Activated CD4-positive, alpha-beta T cell treated with anti-CD3 and anti-CD28 coated beads, Interleukin-2, amount 50 U/mL, for 4 hours (primary cell): ENCODE measurements around the gene CDK5RAP2.
A peak's percentile ranks its signal among the peaks of the same experiment; 100 is the strongest.
"Not testable (repeated sequence)": the region's sequence is repeated elsewhere in the genome, so short reads cannot be mapped to it uniquely, and the experiment has no call there.

Experiments
- DNase-seq, 2 experiments: peaks; one replicate each; pipeline ENCODE4 v3.0.0-alpha.2; 2020

The CDK5RAP2 gene

DNA sequence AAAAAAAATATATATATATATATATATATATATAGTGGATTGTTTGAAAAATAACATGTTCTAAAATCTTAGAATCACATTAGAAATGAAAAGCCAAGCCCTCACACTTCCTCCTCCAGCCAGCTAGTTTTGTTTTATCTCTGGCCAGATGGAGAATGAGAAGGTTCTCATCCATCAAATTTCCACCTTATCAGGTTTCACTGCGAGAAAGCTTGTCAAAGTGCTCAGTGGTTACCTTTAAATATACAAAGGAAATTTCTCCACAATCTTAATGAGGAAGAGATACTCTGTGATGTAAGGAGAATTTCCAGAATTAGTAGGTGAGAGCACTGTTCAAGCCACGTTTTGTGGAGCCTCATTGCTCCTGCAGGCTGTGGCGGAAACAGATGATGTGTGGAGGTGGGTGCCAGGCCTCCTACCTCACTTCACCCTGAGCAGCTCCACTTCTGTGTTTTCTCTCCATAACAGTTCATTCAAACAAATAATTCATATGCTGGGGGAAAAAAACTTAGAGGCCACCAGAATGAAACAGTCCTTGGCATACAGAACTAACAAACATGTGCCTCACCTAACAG, 71.9 kb downstream of the CDK5RAP2 start:
- DNase-seq, result no peak

DNA sequence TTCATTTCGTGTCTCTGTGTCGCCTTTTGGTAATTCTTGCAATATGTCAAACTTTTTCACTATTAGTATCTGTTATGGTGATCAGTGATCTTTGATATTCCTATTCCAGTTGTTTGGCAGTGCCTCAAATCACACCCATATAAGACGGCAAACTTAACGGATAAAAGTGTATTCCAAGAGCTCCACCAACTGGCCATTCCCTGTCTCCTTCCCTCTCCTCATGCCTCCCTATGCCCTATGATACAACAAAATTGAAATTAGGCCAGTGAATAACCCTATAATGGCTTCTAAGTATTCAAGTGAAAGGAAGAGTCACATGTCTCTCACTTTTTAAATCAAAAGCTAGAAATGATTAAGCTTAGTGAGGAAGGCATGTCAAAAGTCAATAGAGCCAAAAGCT, 74.8 kb downstream of the CDK5RAP2 start:
- DNase-seq, result no peak

DNA sequence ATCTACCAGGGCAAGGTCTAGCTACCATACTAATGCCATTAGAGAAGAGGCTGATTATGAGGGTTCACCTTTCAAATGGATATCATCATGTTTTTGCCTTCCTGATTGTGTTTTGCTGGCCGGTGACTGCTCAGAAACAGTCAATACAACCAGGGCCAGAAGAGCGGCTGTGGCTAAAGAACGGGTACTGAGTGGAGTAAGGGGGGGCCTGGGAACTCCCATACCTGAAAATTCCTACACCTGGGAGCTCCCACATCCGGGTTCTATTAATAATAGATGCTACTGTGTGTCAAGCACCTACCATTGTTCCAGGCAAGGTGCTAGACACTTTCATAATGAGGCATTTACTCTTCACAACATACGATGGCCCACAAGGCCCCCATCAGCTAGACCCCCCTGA, 79.2 kb downstream of the CDK5RAP2 start:
- no peak for DNase-seq

DNA sequence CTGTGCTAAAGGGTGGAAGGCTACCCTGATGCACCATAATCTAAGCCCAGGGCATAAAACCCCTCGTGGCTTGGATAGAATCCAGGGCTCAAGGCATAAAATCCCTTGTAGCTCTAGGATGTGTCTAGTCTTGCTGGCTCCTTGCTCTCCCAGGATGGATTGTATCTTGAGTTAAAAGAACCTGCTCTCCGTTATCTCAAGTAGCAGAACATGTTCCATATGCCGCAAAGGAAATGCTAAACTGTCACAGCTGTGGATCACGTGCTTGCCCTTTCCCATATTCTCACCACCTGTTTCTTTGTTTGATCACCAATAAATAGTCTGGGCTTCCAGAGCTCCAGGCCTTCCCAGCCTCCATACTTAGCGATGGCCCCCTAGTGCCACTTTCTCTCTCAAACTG, 82.1 kb downstream of the CDK5RAP2 start:
- not testable (repeated sequence) for DNase-seq

DNA sequence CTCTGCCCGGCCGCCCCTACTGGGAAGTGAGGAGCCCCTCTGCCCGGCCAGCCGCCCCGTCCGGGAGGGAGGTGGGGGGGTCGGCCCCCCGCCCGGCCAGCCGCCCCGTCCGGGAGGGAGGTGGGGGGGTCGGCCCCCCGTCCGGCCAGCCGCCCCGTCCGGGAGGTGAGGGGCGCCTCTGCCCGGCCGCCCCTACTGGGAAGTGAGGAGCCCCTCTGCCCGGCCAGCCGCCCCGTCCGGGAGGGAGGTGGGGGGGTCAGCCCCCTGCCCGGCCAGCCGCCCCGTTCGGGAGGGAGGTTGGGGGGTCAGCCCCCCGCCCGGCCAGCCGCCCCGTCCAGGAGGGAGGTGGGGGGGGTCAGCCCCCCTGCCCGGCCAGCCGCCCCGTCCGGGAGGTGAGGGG, 83.5 kb downstream of the CDK5RAP2 start:
- DNase-seq, result not testable (repeated sequence)

DNA sequence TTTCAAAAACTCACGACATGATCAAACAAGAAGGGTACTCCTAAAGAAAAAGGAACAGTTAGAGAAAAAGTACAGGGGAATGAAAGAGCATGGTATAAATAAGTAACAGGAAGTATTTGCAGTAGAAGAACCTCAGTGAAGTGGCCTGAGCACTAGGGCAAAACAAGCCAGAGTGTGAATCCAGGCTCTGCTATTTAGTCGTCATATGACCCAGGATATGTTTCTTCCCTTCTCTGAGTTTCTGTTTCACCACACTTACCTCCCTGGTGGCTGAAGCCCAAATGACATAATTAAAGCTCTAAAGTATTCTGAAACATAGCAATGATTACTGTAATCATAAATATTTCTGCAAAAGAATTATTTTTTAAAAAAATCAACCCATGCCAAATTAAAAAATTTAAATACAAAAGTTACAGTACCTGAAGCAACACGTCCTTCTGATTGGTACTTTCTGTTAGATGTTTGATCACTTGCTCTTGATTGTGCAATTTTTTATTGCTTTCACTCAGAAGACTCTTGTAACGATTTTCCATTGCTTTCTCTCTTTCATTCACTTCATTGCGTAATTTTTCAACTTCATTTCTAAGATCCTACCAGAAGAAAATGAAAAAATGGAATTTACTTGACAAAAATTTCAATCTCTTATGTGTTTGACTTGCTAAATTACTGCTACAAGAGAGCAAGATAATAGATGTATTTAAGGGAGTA, 88.9 kb downstream of the CDK5RAP2 start:
- DNase-seq, result no peak

DNA sequence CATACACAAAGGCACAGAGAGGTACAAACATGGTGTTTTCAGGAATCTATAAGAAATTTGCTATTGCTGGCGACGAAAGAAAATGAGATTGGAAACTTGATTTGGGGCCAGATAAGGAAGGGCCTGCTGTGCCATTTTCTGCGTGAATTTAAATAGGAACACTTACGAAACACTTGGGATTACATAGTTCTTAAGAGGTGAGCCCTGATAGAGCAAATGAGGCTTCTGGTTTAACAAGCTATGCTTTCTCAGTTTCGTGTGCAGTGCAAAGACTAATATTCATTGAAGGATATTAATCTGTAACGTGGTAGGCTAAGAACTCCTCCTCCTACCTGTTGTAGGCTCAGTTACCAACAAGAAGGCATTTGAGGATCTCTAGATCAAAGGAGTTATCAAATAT, 93.1 kb downstream of the CDK5RAP2 start:
- DNase-seq, result no peak

DNA sequence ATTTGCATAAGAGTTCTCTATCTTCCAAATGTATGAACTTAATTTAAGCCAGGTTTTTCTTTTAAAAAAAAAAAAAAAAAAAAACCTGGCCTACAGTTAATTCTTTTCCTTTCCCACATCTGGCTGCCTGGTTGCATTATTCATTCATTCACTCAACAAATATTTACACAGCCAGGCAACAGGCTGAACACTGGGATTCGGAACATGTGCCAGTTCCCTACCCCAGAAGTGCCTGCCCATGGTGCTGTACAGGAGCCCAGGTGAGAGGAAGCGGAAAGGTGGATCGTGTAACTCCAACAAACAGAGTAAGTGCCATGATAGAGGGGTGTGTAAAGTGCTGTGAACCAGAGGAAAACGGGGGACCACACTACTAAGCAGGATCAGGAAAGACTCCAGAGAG, 93.6 kb downstream of the CDK5RAP2 start:
- no peak for DNase-seq

DNA sequence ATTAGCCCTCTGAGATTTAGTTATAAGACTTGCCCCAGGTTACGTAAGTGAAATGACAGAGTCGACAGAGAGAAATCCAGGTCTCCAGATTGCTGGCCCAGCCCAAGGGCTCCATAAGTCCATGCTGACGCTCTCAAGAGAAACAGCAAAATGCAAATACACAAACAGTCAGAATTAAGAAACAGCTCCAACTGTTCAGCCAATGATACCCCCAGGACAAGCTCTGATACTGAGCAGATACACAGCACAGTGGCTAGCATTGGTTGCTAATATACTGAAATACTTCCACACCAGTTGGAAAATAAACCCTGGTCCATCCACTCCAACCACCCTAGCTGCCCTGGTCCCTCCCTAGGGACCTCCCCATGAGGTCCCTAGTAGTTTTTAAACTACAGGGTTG, 94.2 kb downstream of the CDK5RAP2 start:
- no peak for DNase-seq

DNA sequence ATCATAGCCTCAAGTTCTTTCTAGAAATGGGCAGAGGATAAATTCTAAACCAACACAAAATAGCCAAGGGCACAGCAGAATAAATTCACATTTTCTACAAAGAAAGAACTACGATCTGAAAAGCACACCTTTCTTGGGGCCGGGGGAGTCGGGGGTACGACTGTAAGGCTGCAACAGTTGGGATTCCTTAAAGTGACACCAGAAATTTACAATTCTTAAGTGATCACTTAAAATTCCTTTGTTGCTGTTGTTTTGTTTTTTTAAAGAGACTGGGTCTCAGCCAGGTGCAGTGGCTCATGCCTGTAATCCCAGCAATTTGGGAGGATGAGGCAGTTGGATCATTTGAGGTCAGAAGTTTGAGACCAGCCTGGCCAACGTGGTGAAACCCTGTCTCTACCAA, 95.8 kb downstream of the CDK5RAP2 start:
- no peak for DNase-seq

DNA sequence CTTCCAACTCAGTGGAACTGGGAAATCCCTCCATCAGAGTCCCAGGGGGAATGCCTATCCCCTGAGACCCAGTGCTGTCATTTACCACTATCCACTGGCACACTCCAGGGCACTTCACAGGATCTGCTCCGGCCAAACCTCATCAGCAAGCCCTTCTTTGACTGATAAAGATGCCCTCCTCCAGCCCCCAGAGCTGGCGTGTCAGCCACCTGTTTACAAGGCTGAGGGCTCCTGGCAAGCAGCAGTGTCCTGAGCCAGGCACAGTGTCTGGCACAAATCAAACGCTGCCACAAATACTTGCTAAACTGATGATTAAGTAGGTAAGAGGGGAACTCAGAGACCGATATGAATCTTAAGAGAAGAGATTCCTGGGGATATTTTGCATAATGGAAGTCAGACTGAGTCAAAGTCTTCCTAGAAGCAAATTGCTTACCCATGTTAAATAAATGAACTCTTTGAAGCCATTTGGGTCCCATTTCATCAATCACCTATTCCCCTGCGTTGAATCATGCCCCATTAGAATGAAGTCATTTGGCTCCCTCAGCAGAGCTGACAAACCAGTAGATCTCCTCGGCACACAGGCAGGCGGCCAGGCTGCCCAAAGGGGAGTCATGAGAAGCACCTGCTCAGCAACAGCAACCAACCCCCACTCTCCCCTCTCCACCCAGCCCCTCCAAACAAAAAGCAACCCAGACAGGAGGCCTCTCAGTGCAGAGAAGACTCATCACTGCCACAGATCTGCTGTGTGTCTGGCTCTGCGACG, 97.4 kb downstream of the CDK5RAP2 start:
- DNase-seq, result no peak

DNA sequence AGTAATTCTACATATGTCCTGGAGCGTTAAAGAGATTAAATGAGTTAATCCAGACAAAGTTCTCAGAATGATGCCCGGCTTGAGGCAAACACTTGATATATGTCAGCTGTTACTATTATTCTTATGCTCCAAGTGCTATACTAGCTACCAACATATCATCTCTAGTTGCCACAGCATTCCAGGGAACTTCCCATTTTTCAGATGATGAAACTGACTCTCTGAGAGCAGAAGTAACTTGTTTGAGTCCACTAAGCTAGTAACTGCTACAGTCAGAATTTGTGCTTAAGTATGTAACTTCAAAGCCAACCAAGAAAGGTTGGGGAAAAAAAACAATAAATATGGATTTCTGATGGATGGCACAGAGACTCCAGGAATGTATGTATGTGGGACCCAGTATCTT, 98.1 kb downstream of the CDK5RAP2 start:
- DNase-seq, result no peak

DNA sequence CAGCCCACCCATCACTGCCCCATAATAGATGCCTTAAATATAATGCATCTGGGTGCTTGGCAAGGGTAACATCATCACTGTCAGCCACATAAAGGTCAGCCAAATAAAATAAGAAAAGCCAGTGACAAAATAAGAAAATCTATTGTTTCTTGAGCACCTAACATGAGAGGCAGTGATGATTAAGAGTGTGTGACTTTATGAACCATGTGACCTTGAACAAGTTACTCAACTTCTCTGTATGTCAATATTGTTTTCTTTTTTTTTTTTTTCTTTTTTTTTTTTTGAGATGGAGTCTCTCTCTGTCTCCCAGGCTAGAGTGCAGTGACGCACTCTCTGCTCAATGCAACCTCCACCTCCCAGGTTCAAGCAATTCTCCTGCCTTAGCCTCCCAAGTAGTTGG, 98.7 kb downstream of the CDK5RAP2 start:
- DNase-seq, result no peak

DNA sequence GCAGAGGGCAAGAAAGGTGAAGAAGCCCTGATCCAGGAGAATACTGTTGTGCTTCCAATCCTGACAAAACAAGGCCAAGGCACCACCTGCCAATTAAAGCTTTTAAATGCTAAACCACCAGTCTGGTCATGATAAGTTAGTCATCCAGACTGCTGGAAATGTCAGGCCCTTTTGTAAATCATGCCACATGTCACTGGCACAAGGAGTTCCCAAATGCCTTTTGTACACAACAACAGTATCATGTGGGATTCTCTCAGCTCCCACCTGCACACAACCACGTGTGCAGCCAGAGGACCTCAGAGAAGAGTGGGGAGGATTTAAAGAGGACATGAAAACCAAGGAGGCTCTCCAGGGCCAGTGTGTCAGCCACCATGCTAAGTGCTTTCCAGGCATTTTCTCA, 99.3 kb downstream of the CDK5RAP2 start:
- no peak for DNase-seq

DNA sequence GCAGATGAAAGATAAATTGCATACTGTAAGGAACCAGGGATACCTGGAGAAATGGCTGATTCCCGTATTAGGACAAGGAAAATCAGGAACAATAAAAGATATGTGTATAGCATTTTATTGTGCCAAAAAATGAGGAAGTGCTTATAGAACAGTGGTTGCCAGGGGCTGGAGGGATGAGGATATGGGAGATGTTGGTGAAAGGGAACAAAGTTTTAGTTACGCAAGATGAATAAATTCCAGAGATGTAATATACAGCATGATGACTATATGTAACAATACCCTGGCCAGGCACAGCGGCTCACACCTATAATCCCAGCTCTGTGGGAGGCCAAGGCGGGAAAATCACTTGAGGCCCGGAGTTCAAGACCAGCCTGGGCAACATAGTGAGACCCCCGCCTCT, 101.8 kb downstream of the CDK5RAP2 start:
- DNase-seq, result no peak

DNA sequence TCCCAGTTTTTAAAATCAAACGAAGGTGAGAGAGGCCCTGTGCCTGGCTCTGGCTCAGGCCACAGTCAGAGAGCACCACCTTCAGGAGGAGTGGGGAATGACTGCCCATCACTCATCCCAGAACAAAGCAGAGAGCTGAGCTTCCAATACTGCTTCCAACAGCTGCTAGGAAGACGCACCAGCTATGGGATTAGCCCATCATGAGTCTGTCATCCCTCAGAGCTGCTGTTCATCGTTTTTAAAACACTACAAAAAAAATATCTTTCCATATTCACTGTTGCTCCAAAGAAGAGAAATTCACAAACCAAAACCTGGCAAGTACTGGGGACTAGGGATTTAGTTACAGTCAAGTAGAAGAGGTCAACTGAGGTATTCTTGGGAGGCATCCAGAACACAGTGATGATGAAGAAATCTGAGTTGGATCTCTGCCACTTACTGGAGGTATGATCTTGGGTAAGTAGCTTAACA, 102.4 kb downstream of the CDK5RAP2 start:
- DNase-seq, result peak in 1 of 2 experiments; percentile 13

DNA sequence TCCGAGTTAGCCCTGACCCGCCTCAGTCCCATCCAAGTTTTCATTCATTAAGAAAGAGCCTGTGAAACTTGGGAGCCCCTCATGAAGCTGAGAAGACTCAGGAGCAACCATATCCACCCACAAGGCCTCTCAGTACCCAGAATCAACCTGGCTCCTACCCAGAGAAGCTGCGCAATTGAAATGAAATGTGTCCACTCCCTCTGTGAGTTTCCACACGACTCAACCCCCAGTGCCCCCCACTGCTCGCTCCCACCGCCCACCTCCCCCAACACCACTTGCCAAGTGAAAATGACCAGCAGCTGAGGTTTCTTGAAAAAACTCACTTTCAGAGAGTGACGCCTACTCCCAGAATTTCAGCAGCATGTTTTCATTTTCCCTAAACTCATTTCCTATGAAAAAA, 104.6 kb downstream of the CDK5RAP2 start:
- DNase-seq, result no peak

DNA sequence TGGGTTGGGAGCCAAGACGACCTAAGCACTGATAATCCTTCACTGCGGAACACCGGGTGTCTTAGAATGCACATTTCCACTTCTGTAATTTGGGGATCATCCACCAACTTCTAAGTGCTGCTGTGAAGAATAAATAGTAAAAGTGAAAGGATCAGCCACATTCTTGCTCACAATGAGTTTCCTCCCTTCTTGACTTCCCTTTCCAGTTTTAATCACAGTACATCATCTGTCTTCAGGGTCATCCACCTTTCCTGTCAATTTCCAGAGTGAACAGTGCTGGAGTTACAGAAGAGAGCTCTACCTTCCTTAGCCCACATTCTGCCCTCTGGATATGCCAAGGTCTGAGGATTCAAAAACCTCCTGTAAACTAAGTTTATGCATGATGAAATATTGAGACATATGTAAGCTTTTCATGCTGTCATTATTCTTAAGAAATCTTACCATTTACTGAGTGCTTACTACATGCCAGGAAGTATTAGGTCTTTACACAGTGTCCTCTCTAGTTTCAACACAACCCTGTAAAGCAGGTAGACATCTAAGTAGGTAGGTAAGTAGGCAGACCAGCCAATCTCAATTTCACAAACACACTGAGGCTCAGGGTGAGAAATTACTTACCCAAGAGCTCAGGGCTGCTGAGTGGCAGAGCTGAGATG, 105.2 kb downstream of the CDK5RAP2 start:
- DNase-seq, result no peak

DNA sequence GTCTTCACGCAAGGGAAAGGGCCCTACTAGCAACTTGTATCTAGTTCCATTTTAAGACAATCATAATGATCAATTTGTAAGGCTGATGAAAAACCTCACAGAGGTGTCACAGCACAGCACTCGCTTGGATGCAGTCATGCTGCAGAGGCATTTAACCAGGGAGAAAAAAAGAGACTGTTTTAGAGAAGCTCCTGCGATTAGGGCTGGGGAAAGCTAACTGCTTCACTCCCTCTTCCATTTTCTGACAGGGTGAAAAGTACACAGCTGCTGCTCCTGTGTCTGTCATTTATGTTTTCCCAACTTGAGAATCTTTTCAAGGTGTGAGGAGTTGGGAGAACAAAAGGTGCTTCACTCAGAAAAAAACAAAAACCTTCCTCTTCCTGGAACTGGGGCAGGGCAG, 106.4 kb downstream of the CDK5RAP2 start:
- DNase-seq, result no peak

DNA sequence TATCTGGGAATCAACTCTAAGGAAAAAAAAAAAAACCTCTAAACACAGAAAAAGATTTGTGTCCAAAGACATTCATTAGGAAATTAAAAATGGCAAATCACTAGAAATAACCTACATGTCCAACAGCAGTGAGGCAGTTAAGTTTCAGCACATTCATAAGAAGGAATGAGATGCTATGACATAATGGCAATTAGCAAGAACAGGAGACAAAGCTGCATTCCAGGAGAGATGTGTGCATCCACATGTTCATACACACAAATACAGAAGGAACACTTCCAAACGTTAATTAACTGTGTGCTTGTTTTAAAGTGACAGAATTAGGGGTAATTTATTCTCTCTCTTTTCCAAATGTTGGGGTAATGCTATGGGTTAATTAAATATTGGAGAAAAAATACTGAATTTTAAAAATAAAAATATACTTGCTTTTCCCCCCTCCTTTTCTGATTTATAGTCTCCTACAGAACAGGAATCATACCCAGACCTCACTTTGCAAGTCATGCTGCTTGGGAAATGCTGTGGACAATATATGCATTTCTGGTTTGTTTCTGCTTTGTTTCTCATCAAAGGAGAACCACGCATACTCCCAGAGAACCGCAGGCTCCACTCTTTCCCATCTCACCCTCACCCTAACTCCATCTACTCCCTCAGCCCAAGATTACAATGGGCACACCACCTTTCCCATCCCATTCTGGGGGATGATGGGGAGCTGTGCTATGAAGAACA, 114.1 kb downstream of the CDK5RAP2 start:
- no peak for DNase-seq

DNA sequence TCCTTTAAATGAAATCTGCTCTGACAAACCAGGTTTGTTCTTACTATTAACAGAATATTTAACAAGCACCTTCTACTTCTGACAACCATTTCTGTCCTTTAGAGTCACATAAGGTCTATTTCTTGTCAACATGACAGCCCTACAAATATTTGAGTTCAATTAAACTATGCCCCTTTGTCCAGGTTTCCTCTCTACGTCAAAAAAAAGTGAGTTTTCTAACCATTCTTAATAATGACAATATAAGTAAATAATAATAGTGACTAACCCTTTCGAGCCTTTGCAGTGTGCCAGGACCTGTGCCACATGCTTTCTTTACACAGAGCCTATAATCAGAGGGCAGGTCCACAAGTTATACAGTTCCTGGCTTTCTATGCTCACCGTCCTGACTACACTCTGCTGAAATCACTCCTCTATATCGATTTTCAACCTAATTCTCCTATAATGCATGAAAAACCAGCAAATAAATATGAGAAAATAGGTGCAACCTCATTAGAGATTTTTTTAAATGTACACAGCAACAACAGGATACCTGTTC, 115.0 kb downstream of the CDK5RAP2 start:
- DNase-seq, result no peak

DNA sequence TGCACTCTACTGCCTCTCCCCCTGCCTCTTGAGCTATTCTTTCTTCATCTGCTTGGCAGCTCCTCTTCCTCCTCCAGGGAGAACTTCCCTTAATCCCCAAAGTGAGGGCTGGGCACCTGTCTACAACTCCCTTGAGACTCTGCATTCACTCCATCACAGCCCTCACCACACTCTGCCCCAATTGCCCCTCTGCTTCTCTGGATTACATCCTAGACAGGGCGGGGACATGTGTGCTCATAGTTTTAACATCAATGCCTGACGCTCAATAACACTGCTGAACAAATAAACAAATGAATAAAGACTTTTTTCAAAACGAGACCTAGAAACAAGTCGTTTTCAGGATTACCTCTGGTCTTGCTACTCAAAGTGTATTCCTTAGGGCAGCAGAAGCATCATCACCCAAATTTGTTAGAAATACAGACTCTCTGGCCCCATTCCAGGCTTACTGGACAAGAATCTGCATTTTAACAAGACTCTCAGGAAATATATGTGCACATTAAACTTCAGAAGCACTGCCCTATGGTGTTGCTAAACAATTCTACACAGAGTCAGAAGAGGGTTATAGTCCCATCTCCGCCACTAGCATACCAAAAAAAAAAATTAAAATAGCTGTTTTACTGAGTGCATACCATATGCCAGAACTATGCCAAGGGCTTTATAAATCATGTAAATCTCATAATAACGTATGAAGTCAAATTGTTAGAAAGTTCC, 115.6 kb downstream of the CDK5RAP2 start:
- DNase-seq, result no peak
